Hematopoietic multipotent progenitor cell treated with erythropoietin and hydrocortisone succinate and interleukin-3 and kit ligand, for 8 days (in vitro differentiated cells): ENCODE results near the gene ENTPD2.
"Not testable (repeated sequence)": the region's sequence is repeated elsewhere in the genome, so short reads cannot be mapped to it uniquely, and the experiment has no call there.

Source experiments
- DNase-seq: peaks from one replicate; pipeline ENCODE4 v3.0.0-alpha.2; 2015

The ENTPD2 gene

GRCh38 chr9:137063311-137064026 is 9.6 kb upstream of the ENTPD2 start:
- DNase-seq, result no peak

DNA sequence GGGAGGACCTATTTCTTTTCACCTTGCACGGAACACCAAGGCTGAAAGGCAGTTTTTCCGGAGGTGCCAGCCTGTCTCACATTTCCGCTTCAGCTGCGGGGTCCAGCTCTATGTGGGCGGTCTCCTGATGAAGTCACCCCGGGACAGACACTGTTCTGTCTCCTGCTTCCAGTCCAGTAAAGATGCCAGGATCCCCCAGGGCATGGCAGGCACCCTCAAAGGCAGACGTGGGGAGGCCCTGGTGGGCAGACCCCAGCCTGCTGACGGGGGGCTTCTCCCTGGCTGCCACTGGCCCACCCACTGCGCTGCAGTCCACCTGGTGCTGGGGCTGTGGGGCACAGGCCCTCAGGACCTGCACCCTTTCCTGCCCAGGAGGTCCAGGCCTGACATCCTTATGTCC is 8.9 kb upstream of the ENTPD2 start:
- not testable (repeated sequence) for DNase-seq

DNA sequence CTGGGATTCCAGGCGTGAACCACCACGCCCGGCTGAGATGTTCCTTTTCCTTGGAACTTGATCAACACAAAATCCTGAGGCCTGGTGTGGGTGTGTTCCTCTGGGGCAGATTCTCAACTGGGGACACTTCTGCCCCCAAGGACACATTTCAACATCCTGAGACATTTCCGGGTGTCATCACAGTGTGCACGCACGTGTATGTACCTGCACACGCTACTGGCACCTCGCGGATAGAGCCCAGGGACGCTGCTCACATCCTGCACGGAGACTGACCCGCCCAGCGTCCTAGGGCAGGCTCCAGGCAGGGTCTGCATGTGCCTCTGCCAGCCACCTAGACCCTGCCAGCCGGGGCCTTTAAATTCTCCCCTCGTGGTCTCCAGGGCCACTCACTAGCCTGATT is 8.5 kb upstream of the ENTPD2 start:
- no peak for DNase-seq

GRCh38 chr9:137058521-137059234 is 4.8 kb upstream of the ENTPD2 start:
- DNase-seq, result no peak

- DNase-seq, result no peak
Observed at GRCh38 chr9:137057545-137057944, 3.7 kb upstream of the ENTPD2 start.

GRCh38 chr9:137056739-137057415 is 3.0 kb upstream of the ENTPD2 start:
- DNase-seq, result no peak

DNA sequence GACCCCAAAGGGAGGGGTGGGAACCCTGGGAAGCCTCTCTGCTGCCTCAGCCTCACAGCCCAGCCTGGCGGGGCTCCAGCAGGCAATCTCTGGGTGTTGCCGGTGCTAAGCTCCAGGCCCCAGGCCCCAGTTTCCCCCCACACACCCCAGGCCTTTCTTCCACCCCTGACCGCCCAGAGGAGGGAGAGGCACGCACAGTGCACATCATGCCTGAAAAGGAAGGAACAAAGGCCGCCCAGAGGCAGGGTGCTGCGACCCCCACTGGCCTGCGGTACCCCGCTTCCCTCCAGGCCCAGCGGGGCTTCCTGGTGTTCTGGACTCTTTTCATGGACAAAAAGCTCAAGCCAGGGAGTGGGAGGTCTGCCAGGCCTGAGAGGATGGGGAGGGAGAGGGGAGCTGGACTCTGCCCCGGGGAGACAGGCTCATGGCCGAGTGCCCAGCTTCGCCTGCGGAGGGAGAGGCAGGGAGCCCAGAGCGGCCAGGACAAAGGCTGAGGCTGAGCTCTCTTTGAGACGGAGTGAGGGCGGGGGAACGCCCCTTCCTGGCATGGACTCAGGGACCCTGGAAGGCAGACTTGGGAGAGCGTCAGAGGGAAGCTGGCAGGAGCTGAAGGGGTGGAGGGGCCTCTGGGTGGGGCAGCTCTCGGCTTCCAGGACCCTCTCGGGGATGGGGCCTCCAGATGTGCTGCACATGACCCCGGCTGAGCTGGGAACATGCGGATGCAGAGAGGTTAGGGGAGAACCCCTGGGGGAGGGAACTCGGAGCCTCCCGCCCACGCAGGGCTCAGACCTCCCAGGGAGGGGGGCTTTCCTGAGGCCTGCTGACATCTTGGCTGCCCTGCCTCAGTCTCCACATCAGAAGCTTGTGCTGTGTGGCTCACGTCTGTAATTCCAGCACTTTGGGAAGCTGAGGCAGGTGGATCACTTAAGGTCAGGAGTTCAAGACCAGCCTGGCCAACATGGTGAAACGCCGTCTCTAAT is 1.8 kb upstream of the ENTPD2 start:
- DNase-seq, result no peak

- DNase-seq, result no peak
Observed at GRCh38 chr9:137054932-137055384, 1.1 kb upstream of the ENTPD2 start.

DNA sequence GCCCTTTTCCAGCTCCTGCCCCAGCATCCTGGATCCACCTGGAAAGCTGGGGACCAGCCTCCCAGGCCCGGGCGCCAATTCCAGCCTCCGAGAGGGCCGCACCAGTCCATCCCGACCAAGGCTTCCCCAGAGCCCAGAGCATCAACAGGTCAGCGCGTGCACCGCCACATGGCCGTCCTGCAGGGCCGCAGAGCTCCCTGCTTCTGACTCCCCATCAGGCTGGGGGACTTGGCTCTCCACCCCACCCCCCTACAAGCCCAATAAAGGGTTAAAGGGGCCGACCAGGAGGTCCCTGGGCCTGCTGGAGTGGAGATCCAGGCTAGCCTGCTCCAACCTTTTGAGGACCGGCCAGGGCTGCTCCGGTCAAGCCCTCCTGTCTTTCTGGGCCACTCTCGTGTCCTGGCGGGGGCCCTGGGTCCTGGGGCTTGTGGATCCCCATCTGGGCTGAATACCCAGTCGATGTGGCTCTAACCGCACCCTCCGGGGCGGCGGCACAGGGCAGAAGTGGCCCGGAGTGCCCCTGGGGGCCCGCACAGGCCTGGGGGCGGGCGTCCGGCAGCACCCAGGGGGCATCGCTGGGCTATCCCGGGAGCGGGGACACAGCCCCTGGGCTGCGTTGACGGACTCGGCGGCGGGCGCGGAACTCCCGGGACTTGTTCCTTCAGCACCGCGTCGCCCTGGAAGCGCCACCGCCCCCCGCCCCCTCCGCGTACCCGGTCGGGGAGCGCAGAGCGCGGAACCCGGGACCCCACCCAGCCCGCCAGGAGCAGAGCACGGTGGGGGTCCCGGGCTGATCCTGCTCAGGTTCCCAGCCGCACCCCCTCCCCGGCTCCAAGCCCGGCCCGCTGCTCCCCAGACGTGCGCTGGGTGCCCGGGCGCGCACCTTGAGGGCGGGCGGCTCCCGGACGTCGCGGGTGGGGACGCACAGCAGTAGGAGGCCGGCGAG is 590 bp downstream of the ENTPD2 start:
- DNase-seq, result no peak

DNA sequence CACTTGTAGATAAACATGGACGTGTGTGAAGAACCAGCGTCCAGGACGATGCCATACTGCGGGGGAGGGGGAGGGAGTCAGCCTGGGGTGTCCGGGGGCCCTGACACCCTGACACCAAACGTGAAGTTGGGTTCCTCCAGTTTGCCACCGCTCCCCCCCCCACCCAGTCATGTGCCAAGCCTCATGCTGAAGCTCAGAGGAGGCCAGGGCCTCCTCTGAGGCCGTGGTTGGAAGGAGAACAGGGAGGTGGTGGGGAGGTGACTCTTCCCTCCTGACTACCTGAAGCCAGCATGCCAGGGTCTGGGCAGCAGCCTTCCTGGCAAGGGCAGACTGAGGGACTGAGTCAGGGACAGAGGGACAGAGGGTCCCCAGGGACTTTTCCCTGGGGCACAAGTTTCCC is 1.6 kb downstream of the ENTPD2 start:
- DNase-seq, result no peak

DNA sequence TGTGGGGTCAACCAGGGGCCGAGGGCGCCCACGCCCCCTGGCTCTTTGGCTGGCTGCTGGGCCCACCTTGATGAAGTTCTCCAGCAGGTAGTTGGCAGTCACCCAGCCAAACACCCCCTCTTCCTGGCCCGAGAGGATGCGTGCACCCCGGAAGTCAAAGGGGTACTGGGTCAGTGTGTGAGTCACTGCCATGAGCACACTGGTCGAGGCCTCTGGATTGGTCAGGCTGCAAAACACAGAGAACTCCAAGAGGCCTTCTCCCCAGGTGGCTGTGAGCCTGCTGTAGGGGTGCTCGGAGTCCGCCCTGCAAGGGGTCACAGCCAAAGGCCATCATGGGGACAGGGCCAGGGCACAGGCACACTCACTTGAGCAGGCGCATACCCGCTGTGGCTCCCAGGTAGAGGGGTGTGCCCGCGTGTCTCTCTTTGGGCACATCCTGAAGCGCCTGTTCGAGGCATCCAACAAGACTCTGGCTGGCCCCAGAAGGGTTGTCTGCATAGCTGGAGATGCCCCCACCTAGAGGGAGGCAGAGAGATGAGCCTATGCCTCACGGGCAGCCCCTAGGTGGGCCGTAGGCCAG is 2.6 kb downstream of the ENTPD2 start:
- DNase-seq, result no peak

GRCh38 chr9:137050570-137050969 is 3.3 kb downstream of the ENTPD2 start:
- no peak for DNase-seq

- DNase-seq, result peak; percentile 67
Observed at GRCh38 chr9:137049544-137050449, 4.1 kb downstream of the ENTPD2 start.

- DNase-seq, result no peak
Observed at GRCh38 chr9:137048655-137049543, 5.0 kb downstream of the ENTPD2 start.

- peak; percentile 73 for DNase-seq
Observed at GRCh38 chr9:137046088-137046787, 7.6 kb downstream of the ENTPD2 start, which contains the start of gene NPDC1. Gene NPDC1 (minus strand): TSS chr9:137046177. CDS start chr9:137045989, 188 bp downstream.

GRCh38 chr9:137045294-137046087 is 8.4 kb downstream of the ENTPD2 start:
- no peak for DNase-seq

GRCh38 chr9:137044502-137045177 is 9.2 kb downstream of the ENTPD2 start:
- no peak for DNase-seq
